Lower leg skin (tissue), 3 donors: ENCODE data around the gene PCA3.

ENCODE experiments used
- POLR2A ChIP-seq, 2 donors: fragments of 450-650 bp; IDR thresholded peaks; one replicate each; pipeline ENCODE4 v1.6.1; 2016 to 2017; ENCODE audit warnings: antibody characterized with exemption in 2 of 2, mild to moderate bottlenecking in 1 of 2, moderate library complexity in 1 of 2
- TF ChIP-seq, protein P1 (sequence below), 3 donors: fragments of 450-650 bp; IDR thresholded peaks; one replicate each; pipeline ENCODE4 v1.5.1; 2016; ENCODE audit warnings: antibody characterized with exemption in 3 of 3, mild to moderate bottlenecking in 3 of 3, moderate library complexity in 2 of 3

DNA sequence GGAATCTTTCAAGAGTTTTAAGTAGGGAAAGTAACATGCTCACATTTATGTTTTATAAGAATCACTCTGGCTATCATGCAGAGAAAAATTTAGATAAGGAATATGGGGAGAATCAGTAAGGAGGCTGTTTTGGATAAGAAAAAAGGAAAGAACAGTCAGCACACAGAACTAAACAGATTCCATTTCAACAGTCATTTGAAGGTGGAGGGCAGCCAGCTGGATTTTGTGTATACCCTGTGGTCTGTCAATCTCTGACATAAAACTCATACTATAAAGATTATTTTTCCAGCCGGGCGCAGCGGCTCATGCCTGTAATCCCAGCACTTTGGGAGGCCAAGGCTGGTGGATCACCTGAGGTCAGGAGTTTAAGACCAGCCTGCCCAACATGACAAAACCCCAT is 64.2 kb downstream of the PCA3 start:
- TF ChIP-seq, protein P1, sequence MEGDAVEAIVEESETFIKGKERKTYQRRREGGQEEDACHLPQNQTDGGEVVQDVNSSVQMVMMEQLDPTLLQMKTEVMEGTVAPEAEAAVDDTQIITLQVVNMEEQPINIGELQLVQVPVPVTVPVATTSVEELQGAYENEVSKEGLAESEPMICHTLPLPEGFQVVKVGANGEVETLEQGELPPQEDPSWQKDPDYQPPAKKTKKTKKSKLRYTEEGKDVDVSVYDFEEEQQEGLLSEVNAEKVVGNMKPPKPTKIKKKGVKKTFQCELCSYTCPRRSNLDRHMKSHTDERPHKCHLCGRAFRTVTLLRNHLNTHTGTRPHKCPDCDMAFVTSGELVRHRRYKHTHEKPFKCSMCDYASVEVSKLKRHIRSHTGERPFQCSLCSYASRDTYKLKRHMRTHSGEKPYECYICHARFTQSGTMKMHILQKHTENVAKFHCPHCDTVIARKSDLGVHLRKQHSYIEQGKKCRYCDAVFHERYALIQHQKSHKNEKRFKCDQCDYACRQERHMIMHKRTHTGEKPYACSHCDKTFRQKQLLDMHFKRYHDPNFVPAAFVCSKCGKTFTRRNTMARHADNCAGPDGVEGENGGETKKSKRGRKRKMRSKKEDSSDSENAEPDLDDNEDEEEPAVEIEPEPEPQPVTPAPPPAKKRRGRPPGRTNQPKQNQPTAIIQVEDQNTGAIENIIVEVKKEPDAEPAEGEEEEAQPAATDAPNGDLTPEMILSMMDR (IDR thresholded peaks at IDR 0.05), result no peak
- TF ChIP-seq POLR2A (IDR thresholded peaks at IDR 0.05), result no peak
